GM19238 (cell line): ENCODE results near the gene BTN2A1.
"Not testable (repeated sequence)": the region's sequence is repeated elsewhere in the genome, so short reads cannot be mapped to it uniquely, and the experiment has no call there.

Source experiments
- DNase-seq: peaks from one replicate; pipeline ENCODE4 v3.0.0; 2011; ENCODE audit warnings: low spot score; ENCODE audit not compliant: insufficient read length

The BTN2A1 gene

GRCh38 chr6:26432627-26433201 is 25.0 kb upstream of the BTN2A1 start:
- no peak for DNase-seq

DNA sequence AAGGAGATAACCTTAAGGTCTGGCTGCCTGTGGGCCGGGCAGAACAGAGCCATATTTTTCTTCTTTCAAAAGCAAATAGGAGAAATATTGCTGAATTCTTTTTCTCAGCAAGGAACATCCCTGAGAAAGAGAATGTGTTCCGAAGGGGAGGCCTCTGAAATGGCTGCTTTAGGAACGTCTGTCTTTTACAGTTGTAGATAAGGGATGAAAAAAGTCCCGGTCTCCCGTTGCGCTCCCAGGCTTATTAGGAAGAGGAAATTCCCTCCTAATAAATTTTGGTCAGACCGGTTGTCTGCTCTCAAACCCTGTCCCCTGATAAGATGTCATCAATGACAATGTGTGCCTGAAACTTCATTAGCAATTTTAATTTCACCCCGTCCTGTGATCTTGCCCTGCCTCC is 24.1 kb upstream of the BTN2A1 start:
- not testable (repeated sequence) for DNase-seq

- no peak for DNase-seq
Observed at GRCh38 chr6:26436018-26436417, 21.7 kb upstream of the BTN2A1 start.

- no peak for DNase-seq
Observed at GRCh38 chr6:26437550-26437949, 20.2 kb upstream of the BTN2A1 start.

GRCh38 chr6:26438000-26438399 is 19.8 kb upstream of the BTN2A1 start:
- DNase-seq = no peak

DNA sequence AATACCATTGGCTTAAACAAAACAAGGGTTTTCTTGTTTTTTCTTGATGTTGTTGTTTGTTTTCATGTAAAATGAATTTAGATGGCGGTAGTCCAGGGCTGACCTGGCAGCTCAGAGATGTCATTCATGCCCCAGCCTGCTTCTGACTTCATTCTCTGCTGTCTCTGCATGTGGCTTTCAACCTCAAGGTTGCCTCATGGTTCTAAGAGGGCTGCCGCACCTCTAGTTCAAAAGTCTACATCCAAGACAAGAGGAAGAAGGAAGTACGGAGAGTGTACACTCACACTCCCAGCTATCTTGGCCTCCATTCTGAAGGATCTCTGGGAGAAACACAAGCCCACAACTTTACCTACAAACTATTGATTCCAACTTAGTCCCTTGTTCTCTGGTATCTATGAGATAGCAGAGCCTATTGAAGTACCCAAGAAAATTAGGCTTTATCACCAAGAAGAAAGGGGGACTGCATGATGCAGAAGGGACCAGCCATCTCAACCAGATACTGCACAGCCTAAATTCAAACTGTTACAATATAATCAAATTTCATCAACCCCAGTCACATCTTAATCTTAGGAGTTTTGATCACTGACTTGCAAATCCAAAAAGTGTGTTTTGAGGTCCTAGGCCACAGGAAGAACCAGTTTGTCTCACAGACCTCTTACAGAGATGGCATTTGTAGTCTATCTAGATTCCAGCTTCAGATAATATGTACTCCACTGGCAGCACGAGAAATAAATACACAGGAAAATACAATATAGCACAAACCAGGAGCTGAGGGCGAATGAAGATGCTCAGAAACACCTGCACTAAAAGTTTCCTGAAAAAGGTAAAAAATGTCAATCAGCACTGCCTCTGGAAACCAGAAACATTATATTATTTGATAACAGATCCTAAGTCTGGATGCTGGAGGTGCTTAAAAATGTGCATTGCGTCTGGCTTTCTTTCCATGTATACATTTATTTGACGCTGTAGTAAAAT is 18.3 kb upstream of the BTN2A1 start:
- DNase-seq = no peak

GRCh38 chr6:26440977-26441358 is 16.8 kb upstream of the BTN2A1 start:
- DNase-seq = no peak

- no peak for DNase-seq
Observed at GRCh38 chr6:26441977-26442376, 15.8 kb upstream of the BTN2A1 start.

DNA sequence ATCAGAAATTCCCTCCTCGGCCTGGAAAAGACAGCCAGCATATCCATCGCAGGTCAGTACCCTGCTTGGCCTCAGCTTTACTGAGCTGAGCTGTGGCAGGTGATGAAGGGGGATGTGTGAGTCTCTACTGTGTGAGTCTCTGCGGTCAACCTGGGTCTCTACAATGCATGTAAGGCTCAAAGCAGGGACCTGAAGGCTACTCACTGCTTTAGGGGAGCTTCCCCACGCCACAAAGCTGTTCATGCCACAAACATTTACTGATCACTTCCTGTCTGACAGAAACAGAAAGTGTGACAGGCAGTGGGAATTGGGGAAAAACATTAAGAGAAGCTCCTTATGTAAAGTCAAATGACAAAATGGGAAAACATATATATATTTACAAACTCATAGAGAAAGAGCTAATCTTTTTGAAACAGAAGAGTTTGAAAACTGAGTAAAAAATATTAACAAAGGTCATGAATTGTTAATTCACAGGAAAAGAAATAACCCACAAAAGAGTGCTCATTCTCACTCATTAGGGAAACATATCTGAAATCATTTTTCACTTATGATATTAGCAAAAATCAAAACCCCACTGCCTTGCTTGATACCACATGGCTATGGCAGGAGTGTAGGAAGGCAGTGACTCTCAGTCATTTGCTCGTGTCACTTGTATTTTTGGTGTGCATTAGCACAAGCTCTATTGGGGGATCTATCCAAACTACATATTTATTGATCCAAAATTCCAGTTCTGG is 11.7 kb upstream of the BTN2A1 start:
- DNase-seq = peak; percentile 40

- no peak for DNase-seq
Observed at GRCh38 chr6:26447257-26447656, 10.5 kb upstream of the BTN2A1 start.

DNA sequence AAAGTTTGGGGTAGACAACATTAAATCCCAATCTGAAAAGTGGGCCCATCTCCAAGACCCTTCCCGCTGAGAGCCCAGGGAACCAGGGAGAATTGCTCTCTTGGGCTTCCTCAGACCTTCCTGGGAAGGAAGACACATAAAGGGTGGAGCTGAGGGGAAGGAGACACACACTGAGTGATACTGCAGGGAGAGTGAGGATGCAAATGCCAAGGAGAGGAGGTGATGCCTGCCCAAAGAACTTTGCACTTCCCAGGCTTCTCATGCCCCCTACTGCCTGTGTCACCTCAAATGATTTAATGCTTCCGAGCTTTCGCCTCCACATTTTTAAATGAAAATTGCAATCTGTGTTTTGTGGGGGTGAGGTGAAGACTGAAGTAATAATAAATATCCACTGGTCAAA is 7.5 kb upstream of the BTN2A1 start:
- DNase-seq = no peak

DNA sequence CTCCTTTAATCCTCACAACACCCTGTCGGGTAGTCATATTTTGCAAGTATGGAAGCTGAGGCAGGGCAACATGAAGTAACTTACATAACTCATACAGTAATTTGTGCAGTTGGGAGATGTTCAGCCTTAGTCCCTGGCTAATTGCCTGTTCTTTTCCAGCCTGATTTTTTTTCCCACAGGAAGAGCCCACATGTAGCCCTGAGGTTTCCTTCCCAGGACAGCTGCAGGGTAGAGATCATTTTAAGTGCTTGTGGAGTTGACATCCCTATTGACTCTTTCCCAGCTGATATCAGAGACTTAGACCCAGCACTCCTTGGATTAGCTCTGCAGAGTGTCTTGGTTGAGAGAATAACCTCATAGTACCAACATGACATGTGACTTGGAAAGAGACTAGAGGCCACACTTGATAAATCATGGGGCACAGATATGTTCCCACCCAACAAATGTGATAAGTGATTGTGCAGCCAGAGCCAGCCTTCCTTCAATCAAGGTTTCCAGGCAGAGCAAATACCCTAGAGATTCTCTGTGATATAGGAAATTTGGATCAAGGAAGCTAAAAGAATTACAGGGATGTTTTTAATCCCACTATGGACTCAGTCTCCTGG is 5.0 kb upstream of the BTN2A1 start:
- DNase-seq = no peak

DNA sequence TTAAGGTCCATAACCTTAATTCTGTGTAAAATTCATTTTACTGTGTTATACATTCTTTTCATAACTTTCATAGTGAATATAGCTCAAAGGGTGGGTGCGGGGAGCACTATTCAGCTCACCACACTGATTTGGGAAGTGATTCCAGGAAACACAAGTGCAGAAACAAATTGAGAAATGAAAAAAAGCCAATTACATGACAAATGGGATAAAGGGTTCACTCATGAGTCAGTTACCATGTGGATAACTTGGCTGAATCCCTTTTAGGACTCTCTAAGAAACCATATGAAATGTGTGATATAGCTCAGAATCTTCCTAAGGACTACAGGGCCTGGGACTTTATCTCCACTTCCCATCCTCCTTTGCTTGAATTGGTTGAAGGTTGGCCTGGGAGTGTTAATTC is 3.1 kb upstream of the BTN2A1 start:
- DNase-seq = no peak

DNA sequence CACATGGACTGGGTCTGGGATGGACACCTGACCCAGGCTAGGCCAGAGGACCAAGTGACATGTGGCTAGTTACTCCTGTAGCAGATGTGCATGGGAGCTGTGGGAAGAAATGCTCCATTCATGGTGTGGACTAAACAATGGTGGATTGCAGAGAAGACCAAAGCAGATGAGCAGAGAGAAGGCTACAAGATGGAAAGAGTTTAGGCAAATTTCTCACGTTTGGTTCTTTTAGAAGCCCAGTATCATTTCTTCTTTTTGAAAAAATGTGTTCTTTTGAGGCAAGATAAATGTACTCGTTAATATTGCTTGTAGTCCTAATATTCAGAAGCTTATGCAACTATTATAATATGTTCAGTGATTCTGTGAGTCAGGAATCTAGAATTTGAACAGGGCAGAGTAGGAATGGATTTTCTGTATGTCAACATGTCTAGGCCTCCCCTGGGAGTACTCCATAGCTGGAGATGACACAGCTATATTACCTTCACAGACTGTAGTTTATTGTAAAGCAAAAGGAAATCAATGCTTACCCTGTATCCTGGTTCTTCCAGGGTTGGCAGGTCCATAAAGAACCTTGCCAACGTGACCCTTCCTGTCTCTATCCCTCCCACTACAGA is 2.3 kb upstream of the BTN2A1 start:
- no peak for DNase-seq

DNA sequence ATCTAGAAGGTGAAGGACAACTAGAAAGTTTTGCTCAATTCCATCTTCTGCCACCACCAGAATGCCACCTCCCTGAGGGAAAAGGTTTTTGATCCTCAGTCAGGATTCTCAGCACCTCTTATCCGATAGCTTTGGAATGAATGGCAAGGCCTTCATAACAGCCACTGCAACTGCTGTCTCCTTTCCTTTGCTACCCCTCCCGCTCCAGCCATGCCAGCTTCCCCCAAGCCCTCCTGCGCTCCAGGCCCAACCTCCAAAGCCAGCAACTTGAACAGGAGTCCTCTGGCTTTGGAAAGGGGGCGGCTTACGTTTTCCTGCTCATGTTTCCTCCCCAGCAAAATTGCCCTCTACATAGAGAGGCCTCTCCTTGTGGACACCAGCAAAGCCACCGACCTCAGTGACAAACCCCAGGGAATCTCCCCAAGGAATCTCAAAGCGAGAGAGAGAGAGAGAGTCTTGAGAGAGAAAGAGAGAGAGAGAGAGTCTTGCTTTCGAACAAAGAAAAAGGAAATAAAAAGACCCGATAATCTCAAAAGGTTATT is 420 bp upstream of the BTN2A1 start:
- no peak for DNase-seq

DNA sequence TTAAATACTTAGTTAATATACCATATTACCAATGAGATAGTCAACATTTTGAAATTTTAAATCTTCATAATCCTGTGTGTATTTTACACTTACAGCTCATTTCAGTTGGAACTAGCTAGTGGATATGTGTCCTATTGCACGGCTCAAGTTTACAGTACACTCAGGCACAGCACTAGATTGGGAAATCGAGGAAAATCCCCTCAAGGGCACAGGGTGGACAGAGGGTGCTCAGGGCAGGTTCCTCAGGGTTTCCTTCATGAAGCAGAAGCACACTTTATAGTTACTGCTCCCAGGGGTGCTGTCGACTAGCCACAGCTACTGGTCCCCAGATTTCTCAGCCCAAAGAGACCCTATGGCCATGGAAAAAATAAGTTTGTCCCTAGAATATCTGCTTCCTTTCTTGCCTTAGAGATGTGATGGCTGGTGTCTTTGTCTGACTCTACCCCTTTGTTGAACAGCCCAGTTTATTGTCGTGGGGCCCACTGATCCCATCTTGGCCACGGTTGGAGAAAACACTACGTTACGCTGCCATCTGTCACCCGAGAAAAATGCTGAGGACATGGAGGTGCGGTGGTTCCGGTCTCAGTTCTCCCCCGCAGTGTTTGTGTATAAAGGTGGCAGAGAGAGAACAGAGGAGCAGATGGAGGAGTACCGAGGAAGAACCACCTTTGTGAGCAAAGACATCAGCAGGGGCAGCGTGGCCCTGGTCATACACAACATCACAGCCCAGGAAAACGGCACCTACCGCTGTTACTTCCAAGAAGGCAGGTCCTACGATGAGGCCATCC is 1.5 kb downstream of the BTN2A1 start:
- DNase-seq = no peak

DNA sequence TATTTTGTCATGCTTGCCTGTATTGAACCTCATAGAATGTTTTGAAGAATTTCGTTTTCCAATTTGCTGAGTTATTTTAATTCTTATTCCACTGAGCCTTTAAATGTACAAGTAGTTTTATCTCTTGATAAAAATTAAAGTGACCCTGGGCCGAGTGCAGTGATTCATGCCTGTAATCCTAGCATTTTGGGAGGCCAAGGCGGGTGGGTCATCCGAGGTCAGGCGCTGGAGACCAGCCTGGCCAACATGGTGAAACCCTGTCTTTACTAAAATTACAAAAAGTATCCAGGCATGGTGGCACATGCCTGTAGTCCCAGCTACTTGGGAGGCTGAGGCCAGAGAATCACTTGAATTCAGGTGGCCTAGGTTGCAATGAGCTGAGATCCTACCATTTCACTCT is 3.6 kb downstream of the BTN2A1 start:
- DNase-seq = not testable (repeated sequence)

DNA sequence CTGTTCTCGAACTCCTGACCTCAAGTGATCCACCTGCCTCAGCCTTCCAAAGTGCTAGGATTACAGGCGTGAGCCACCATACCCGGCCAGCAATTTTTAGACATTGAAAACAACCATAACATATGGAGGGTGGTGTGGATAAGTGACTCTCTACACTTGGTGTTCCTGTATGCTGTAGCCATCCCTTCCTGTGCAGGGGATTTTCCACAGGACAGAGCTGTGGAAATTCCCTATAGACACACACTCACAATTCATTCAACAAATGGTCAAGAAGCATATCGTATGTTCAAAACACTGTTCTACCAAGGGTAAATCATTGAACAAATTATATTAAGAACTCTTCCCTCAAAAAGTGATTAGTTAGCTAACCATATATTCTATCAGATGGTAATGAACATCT is 6.3 kb downstream of the BTN2A1 start:
- DNase-seq = no peak

DNA sequence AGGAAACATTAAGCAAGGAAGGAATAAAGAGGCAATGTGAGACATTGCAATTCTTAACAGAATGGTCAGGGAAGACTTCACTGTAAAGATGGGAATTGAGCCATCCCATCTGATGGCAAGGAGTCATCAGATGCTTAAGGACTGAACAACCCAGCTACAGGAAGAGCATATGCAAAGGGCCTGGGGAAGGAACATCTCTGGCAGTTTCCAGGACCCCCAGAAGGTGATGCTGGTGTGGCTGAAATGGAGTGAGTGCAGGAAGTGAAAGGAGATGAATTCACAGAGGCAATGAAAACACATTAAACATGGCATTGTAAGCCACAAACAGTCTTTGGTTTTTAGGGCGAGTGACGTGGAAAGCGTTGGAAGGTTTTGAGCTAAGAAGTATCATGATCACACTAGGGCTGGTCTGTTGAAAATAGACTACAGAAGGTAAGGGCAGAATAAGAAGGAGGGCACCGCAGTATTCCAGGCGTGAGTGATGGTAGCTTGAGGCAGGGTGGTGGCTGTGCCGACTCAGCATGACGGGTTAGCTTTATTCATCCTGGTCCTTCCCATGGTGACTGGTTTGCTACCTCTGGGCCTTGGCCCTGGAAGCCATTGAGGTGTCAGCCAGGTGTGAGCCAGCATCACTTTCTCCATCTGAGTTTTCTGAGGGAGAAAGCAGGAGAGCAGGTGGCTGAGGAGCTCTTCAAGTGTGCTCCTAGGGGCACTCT is 6.8 kb downstream of the BTN2A1 start:
- no peak for DNase-seq

DNA sequence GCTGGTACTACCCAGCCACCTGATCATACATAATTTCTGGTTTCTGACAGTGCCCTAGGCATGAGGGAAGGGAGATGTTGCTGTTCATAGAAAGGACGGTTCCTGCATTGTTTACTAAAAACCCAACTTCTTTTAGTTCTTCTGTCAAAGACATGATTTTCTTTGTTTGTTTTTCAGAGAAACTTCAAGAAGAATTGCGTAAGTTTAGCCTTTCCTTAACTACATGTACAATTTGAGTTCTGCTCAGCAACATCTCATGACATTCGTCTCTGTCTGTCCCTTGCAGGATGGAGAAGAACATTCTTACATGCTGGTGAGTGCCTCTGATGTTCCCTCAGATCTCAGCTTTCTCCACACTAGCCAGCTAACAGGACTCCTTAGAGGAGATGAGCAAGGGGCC is 8.0 kb downstream of the BTN2A1 start:
- no peak for DNase-seq
